ENCODE measurements around the gene CCSER1.

DNA sequence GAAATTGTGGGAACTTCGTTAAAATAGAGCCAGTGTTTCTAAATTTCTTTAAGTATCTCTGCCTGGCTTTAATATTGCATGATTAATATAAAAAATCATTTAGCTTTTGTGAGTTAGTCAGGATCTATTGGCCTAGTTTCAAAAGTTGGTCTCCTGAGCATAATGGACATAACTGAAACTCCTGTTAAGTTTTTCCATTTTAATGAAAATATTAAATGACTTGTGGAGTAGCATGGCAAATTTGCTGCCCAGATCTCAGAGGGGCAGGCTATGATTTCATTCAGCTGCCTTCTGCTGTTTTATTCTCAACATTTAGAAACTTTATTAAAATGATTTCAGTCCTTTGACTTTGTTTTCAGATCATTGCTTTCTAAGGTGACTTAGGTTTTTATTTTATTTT, 1213.6 kb downstream of the CCSER1 start:
- TF ChIP-seq, protein P1, sequence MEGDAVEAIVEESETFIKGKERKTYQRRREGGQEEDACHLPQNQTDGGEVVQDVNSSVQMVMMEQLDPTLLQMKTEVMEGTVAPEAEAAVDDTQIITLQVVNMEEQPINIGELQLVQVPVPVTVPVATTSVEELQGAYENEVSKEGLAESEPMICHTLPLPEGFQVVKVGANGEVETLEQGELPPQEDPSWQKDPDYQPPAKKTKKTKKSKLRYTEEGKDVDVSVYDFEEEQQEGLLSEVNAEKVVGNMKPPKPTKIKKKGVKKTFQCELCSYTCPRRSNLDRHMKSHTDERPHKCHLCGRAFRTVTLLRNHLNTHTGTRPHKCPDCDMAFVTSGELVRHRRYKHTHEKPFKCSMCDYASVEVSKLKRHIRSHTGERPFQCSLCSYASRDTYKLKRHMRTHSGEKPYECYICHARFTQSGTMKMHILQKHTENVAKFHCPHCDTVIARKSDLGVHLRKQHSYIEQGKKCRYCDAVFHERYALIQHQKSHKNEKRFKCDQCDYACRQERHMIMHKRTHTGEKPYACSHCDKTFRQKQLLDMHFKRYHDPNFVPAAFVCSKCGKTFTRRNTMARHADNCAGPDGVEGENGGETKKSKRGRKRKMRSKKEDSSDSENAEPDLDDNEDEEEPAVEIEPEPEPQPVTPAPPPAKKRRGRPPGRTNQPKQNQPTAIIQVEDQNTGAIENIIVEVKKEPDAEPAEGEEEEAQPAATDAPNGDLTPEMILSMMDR (IDR thresholded peaks at IDR 0.05 in 8 of 11, conservative IDR thresholded peaks at IDR 0.05 in 3 of 11), result no peak
- no peak for TF ChIP-seq POLR2AphosphoS5 (IDR thresholded peaks at IDR 0.05)
